Epithelial cell of prostate (primary cell): ENCODE measurements around the gene AGAP1.

Source experiments
- DNase-seq: peaks from one replicate; pipeline ENCODE4 v3.0.0-alpha.2; 2011; ENCODE audit warnings: low read depth, low spot score
- H3K27ac ChIP-seq: fragments of 450-650 bp; 2 replicates; pipeline ENCODE4 v1.5.1; 2017; ENCODE audit warnings: mild to moderate bottlenecking

AGAP1 gene

GRCh38 chr2:235614900-235615712 lies 121.3 kb downstream of the AGAP1 start:
- H3K27ac ChIP-seq, result no peak overlapping the region
- no peak for DNase-seq

GRCh38 chr2:235616885-235617284 lies 123.0 kb downstream of the AGAP1 start:
- no peak for DNase-seq
- H3K27ac ChIP-seq, result no peak overlapping the region

GRCh38 chr2:235618039-235618438 lies 124.2 kb downstream of the AGAP1 start:
- no peak overlapping the region for H3K27ac ChIP-seq
- no peak for DNase-seq

- no peak for DNase-seq
- H3K27ac ChIP-seq, result no peak overlapping the region
These were observed 125.7 kb downstream of the AGAP1 start for GRCh38 chr2:235619544-235619943.

- DNase-seq, result no peak
- H3K27ac ChIP-seq, result no peak overlapping the region
These were observed 127.9 kb downstream of the AGAP1 start for GRCh38 chr2:235621736-235622135.

- DNase-seq, result no peak
- H3K27ac ChIP-seq, result no peak overlapping the region
These were observed 129.3 kb downstream of the AGAP1 start for GRCh38 chr2:235623111-235623510.

- DNase-seq, result no peak
- no peak overlapping the region for H3K27ac ChIP-seq
These were observed 129.9 kb downstream of the AGAP1 start for GRCh38 chr2:235623752-235624151.

- no peak overlapping the region for H3K27ac ChIP-seq
- no peak for DNase-seq
These were observed 132.8 kb downstream of the AGAP1 start for GRCh38 chr2:235626658-235627057.

GRCh38 chr2:235627682-235628081 lies 133.8 kb downstream of the AGAP1 start:
- no peak for DNase-seq
- no peak overlapping the region for H3K27ac ChIP-seq

GRCh38 chr2:235630718-235631296 lies 137.0 kb downstream of the AGAP1 start:
- DNase-seq, result no peak
- no peak overlapping the region for H3K27ac ChIP-seq

- no peak for DNase-seq
- H3K27ac ChIP-seq, result no peak overlapping the region
These were observed 140.8 kb downstream of the AGAP1 start for GRCh38 chr2:235634435-235635158.

- no peak for DNase-seq
- H3K27ac ChIP-seq, result no peak overlapping the region
These were observed 142.7 kb downstream of the AGAP1 start for GRCh38 chr2:235636546-235636945.

- no peak for DNase-seq
- H3K27ac ChIP-seq, result no peak overlapping the region
These were observed 144.1 kb downstream of the AGAP1 start for GRCh38 chr2:235637896-235638295.

- no peak for DNase-seq
These were observed 144.9 kb downstream of the AGAP1 start for GRCh38 chr2:235638541-235639427.

GRCh38 chr2:235639428-235639773 lies 145.6 kb downstream of the AGAP1 start:
- DNase-seq, result no peak
- H3K27ac ChIP-seq, result no peak overlapping the region

More at GRCh38 chr2:235638541-235639427, 144.9 kb downstream of the AGAP1 start:
- H3K27ac ChIP-seq, result no peak overlapping the region

GRCh38 chr2:235639885-235640284 lies 146.0 kb downstream of the AGAP1 start:
- no peak for DNase-seq
- H3K27ac ChIP-seq, result no peak overlapping the region

- H3K27ac ChIP-seq, result no peak overlapping the region
- DNase-seq, result no peak
These were observed 146.5 kb downstream of the AGAP1 start for GRCh38 chr2:235640377-235640776.

- DNase-seq, result no peak
- H3K27ac ChIP-seq, result no peak overlapping the region
These were observed 147.3 kb downstream of the AGAP1 start for GRCh38 chr2:235640926-235641723.

GRCh38 chr2:235641956-235642355 lies 148.1 kb downstream of the AGAP1 start:
- no peak overlapping the region for H3K27ac ChIP-seq
- no peak for DNase-seq
